ENCODE measurements around the gene SCNN1B.

The SCNN1B gene

DNA sequence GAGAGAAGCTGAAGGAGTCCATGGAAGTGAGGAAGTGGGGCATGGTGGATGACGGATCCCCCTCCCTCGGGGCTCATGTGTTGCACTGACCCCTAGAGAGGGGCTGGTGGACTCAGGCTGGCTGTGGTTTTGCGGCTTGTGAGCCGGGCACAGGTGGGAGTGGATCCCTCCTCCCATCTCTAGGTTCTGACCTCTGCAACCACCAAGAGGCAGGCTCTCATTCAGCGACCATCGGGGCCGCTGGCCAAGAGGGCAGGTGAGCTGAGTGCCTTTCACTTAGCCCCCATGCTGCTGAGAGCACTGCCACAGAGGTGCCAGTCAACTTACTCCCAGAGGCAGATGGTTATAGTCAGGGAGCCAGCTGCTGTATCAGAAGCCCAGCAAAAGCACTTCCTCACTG is 67.3 kb downstream of the SCNN1B start:
- Histone ChIP-seq H3K4me3 (ENCODE audit: low read length in 2 of 2) (no peak overlapping the region), H3K9ac (ENCODE audit: low read length in 2 of 2) (no peak overlapping the region), H3K4me1 (ENCODE audit: control insufficient read depth, insufficient read depth, low read length) (peaks cover 2% of the 10 kb centered on the region), H3K27me3 (ENCODE audit: control insufficient read depth in 1 of 2, insufficient read depth in 2 of 2, low read length in 2 of 2) (peaks cover 3 to 5% of the 10 kb centered on the region in 2 donors), H3K36me3 (ENCODE audit: control insufficient read depth in 2 of 2, insufficient read depth in 2 of 2, low read length in 2 of 2) (no peaks in the 10 kb centered on the region), H3K27ac (ENCODE audit: low read length) (no peak overlapping the region), H3K9me3 (ENCODE audit: control insufficient read depth in 2 of 2, low read length in 2 of 2) (no peaks in the 10 kb centered on the region)

DNA sequence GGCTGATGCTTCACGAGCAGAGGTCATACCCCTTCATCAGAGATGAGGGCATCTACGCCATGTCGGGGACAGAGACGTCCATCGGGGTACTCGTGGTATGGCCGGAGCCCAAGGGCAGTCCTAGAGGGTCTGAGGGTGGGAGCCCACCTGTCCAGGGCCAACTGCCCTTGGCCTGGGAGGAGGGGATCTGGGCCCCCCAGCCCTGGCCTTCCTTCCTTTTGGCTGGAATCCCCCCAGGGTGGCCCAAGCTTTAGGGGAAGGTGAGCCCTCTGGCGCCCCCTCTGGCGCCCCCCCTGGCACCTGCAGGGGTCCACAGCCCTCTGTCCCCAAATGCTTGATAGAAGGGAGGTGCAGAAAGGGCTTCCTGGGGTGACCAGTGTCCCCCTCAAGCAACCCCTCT is 69.3 kb downstream of the SCNN1B start:
- Histone ChIP-seq H3K36me3 (ENCODE audit: control insufficient read depth in 2 of 2, insufficient read depth in 2 of 2, low read length in 2 of 2) (no peaks in the 10 kb centered on the region), H3K27me3 (ENCODE audit: control insufficient read depth in 1 of 2, insufficient read depth in 2 of 2, low read length in 2 of 2) (peaks cover 3 to 8% of the 10 kb centered on the region in 2 donors), H3K27ac (ENCODE audit: low read length) (no peak overlapping the region), H3K4me3 (ENCODE audit: low read length in 2 of 2) (no peak overlapping the region), H3K4me1 (ENCODE audit: control insufficient read depth, insufficient read depth, low read length) (no peaks in the 10 kb centered on the region), H3K9ac (ENCODE audit: low read length in 2 of 2) (no peak overlapping the region), H3K9me3 (ENCODE audit: control insufficient read depth in 2 of 2, low read length in 2 of 2) (no peaks in the 10 kb centered on the region)

DNA sequence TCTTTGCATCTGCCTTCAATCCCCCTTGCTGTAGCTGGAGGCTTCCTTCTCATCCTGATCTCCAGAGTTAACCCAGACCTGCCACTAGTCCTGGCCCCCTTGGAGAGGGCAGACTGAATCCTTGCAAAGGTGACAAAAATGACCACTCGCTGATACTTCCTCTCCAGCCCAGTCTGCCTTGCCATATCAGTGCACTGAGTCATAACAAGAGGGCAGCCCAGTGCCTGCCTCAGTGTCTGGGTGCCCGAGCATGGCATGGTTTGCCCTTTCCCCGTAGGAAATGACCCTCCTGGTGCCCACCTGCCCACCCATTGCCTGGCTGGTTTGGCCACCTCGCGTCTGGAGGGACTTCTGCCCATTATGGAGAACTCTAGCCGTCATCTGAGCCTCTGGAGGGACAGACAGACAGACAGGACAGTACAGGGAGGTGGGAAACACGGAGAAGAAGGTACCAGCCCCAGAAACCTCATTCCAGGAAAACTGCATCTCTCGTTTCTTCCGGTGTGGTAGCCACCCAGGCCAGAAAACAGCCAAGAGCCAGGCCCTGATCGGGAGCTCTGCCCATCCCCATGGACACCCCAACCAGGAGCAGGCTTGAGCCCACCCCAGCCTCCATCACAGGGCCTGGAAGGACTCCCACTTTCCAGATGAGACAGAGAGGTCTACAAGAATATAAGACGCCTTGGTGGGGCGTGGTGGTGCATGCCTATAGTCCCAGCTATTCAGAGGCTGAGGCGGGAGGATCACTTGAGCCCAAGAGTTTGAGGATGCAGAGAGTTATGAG is 71.5 kb downstream of the SCNN1B start:
- Histone ChIP-seq H3K4me1 (ENCODE audit: control insufficient read depth, insufficient read depth, low read length) (no peaks in the 10 kb centered on the region), H3K9me3 (ENCODE audit: control insufficient read depth in 2 of 2, low read length in 2 of 2) (no peaks in the 10 kb centered on the region), H3K27me3 (ENCODE audit: control insufficient read depth in 1 of 2, insufficient read depth in 2 of 2, low read length in 2 of 2) (peaks cover 3 to 8% of the 10 kb centered on the region in 2 donors), H3K27ac (ENCODE audit: low read length) (no peak overlapping the region), H3K9ac (ENCODE audit: low read length in 2 of 2) (no peak overlapping the region), H3K36me3 (ENCODE audit: control insufficient read depth in 2 of 2, insufficient read depth in 2 of 2, low read length in 2 of 2) (no peaks in the 10 kb centered on the region), H3K4me3 (ENCODE audit: low read length in 2 of 2) (no peak overlapping the region)

DNA sequence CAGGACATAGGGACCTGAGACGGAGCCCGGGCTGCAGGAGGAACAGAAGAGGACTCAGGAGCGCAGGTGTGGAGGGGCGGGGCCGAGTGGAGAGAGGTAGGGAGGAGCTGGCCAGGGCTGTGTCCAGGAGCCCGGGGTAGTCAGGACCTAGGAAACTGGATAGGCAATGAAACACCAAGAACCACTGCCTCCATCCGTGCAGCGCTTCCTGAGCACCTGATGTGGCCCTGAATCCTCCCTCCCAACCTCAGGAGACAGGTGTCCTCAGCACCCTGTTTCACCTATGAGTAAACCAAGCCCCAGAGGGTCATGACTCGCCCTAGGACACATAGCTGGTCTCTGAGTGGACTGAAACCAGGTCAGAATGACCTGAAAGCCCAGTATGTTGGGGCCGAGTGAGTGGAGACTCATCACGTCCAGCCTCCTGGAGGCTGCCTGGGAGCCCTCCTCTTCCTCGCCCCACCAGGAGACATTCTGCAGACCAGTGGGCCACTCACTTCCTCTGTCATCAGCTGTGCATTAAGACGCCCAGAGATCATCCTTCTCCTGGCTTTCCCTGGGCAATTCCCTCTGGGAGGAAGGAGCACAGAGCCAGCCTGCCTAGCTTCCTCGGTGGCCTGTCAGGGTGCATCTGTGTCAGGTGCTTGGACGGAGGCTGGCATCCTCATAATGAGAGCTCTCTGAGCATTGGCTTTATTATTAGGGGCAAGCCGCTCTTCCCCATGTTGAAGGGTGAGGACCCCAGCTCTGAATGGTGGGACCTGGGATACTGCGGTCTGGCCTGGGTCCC is 72.8 kb downstream of the SCNN1B start:
- Histone ChIP-seq H3K4me3 (ENCODE audit: low read length in 2 of 2) (no peak overlapping the region), H3K9ac (ENCODE audit: low read length in 2 of 2) (no peak overlapping the region), H3K4me1 (ENCODE audit: control insufficient read depth, insufficient read depth, low read length) (no peaks in the 10 kb centered on the region), H3K9me3 (ENCODE audit: control insufficient read depth in 2 of 2, low read length in 2 of 2) (no peaks in the 10 kb centered on the region), H3K36me3 (ENCODE audit: control insufficient read depth in 2 of 2, insufficient read depth in 2 of 2, low read length in 2 of 2) (no peaks in the 10 kb centered on the region), H3K27me3 (ENCODE audit: control insufficient read depth in 1 of 2, insufficient read depth in 2 of 2, low read length in 2 of 2) (peaks cover 3 to 8% of the 10 kb centered on the region in 2 donors), H3K27ac (ENCODE audit: low read length) (no peak overlapping the region)

DNA sequence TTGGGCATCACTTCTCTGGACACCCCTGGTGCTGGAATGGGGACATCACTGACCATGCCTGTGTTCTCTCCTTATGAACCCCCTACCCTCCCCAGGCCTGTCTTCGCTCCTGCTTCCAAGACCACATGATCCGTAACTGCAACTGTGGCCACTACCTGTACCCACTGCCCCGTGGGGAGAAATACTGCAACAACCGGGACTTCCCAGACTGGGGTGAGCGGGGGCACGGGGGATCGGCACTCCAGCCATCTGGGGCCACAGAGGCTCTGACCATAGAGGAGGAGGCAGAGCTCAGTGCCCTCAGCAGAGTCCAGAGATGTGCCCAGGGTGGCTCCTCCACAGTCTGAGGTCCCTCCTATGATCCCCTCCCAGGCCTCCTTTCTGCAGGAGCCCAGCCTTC is 73.5 kb downstream of the SCNN1B start:
- H3K27ac ChIP-seq (ENCODE audit: low read length): no peak overlapping the region
- no peaks in the 10 kb centered on the region for H3K9me3 ChIP-seq (ENCODE audit: control insufficient read depth in 2 of 2, low read length in 2 of 2)
- H3K9ac ChIP-seq (ENCODE audit: low read length in 2 of 2): no peak overlapping the region
- H3K4me3 ChIP-seq (ENCODE audit: low read length in 2 of 2): no peak overlapping the region
- no peaks in the 10 kb centered on the region for H3K36me3 ChIP-seq (ENCODE audit: control insufficient read depth in 2 of 2, insufficient read depth in 2 of 2, low read length in 2 of 2)
- peaks cover 3% of the 10 kb centered on the region in 2 donors for H3K27me3 ChIP-seq (ENCODE audit: control insufficient read depth in 1 of 2, insufficient read depth in 2 of 2, low read length in 2 of 2)
- no peaks in the 10 kb centered on the region for H3K4me1 ChIP-seq (ENCODE audit: control insufficient read depth, insufficient read depth, low read length)

DNA sequence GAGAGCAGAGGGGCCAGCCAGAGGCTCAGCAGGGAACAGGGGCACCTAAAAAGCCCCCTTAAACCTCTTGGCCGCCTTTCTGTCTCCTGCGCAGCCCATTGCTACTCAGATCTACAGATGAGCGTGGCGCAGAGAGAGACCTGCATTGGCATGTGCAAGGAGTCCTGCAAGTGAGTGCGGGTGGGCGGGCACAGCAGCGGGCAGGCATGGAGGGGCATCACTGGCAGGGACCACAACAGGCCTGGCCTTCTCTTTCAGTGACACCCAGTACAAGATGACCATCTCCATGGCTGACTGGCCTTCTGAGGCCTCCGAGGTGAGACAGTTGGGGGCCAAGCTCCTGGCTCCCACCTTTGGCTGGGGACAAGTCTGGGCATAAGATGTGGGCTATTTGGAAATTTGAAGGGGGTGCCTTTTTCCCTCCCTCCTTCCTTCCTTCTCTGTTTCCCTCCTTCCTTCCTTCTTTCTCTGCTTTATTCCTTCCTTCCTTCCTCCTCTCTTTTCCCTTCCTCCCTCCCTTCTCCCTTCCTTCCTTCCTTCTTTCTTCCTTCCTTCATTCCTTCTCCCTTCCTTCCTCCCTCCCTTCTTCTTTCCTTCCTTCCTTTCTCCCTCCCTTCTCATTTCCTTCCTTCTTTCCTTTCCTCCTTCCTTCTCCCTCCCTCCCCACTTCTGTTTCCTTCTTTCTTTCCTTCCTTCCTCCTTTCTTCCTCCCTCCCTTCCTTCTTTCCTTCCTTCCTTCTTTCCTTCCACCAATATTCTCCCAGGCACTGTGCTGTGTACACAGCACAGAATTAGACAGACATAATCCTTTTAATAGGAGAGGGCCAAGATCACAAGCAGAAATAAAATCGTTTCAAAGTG is 75.2 kb downstream of the SCNN1B start:
- Histone ChIP-seq H3K27ac (ENCODE audit: low read length) (no peak overlapping the region), H3K4me3 (ENCODE audit: low read length in 2 of 2) (no peak overlapping the region), H3K9ac (ENCODE audit: low read length in 2 of 2) (no peak overlapping the region), H3K4me1 (ENCODE audit: control insufficient read depth, insufficient read depth, low read length) (no peaks in the 10 kb centered on the region), H3K9me3 (ENCODE audit: control insufficient read depth in 2 of 2, low read length in 2 of 2) (no peaks in the 10 kb centered on the region), H3K27me3 (ENCODE audit: control insufficient read depth in 1 of 2, insufficient read depth in 2 of 2, low read length in 2 of 2) (peaks cover under 1 to 3% of the 10 kb centered on the region in 2 donors), H3K36me3 (ENCODE audit: control insufficient read depth in 2 of 2, insufficient read depth in 2 of 2, low read length in 2 of 2) (no peaks in the 10 kb centered on the region)

DNA sequence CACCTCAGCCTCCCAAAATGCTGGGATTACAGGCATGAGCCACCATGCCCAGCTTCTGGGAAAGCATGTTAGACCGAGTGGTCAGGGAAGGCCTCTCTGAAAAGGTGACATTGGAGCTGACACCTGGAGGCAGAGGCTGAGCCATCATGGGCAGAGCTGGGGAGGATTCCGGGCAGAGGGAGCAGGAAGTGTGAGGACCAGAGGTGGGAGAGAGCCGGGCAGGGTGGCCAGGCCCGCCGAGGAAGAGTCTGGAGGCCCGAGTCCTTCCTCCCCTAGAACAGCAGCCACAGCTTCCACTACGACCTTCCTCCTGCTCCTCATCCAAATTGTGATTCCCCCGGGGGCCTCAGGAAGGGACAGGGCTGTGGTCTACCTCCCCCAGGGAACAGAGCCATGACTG is 76.2 kb downstream of the SCNN1B start:
- Histone ChIP-seq H3K4me3 (ENCODE audit: low read length in 2 of 2) (no peak overlapping the region), H3K9ac (ENCODE audit: low read length in 2 of 2) (no peak overlapping the region), H3K9me3 (ENCODE audit: control insufficient read depth in 2 of 2, low read length in 2 of 2) (no peaks in the 10 kb centered on the region), H3K27me3 (ENCODE audit: control insufficient read depth in 1 of 2, insufficient read depth in 2 of 2, low read length in 2 of 2) (peaks cover 0 to 3% of the 10 kb centered on the region in 2 donors), H3K36me3 (ENCODE audit: control insufficient read depth in 2 of 2, insufficient read depth in 2 of 2, low read length in 2 of 2) (no peaks in the 10 kb centered on the region), H3K27ac (ENCODE audit: low read length) (no peak overlapping the region), H3K4me1 (ENCODE audit: control insufficient read depth, insufficient read depth, low read length) (no peaks in the 10 kb centered on the region)

DNA sequence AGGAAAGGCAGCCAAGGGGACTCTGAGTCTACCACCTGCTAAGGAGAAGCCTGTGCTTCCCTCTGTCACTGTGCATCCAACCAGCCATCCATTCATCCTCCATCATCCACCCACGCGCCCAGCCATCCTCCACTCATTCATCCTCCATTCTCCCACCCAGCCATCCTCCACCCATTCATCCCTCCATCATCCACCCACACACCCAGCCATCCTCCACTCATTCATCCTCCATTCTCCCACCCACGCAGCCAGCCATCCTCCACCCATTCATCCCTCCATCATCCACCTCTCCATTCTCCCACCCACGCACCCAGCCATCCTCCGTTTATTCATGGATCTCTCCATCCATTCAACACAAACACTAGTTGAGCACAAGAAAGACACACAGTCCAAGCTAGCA is 76.8 kb downstream of the SCNN1B start:
- Histone ChIP-seq H3K27ac (ENCODE audit: low read length) (no peak overlapping the region), H3K36me3 (ENCODE audit: control insufficient read depth in 2 of 2, insufficient read depth in 2 of 2, low read length in 2 of 2) (no peaks in the 10 kb centered on the region), H3K4me1 (ENCODE audit: control insufficient read depth, insufficient read depth, low read length) (no peaks in the 10 kb centered on the region), H3K4me3 (ENCODE audit: low read length in 2 of 2) (no peak overlapping the region), H3K27me3 (ENCODE audit: control insufficient read depth in 1 of 2, insufficient read depth in 2 of 2, low read length in 2 of 2) (peaks cover 0 to 3% of the 10 kb centered on the region in 2 donors), H3K9ac (ENCODE audit: low read length in 2 of 2) (no peak overlapping the region), H3K9me3 (ENCODE audit: control insufficient read depth in 2 of 2, low read length in 2 of 2) (no peaks in the 10 kb centered on the region)

DNA sequence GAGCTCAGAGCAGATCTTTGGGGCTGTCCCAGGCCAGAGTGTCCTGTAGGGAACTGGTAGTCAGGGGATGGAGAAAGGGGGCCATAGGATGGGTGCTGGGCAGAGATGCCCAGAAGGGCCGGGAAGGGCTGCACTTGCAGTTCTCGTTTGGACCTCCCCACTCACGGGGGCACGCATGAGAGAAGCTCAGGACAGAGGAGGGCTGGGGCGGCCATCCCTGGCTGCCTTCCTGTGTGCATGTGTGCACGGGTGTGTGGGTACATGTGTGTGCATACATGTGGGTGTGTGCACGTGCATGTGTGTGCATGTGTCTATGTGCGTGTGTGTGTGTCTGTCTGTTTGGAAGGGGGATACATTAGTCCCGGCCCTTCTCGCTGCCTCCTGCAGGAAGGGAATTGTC is 77.6 kb downstream of the SCNN1B start:
- H3K4me1 ChIP-seq (ENCODE audit: control insufficient read depth, insufficient read depth, low read length): no peaks in the 10 kb centered on the region
- H3K9ac ChIP-seq (ENCODE audit: low read length in 2 of 2): no peak overlapping the region
- peaks cover 0 to 3% of the 10 kb centered on the region in 2 donors for H3K27me3 ChIP-seq (ENCODE audit: control insufficient read depth in 1 of 2, insufficient read depth in 2 of 2, low read length in 2 of 2)
- H3K4me3 ChIP-seq (ENCODE audit: low read length in 2 of 2): no peak overlapping the region
- H3K27ac ChIP-seq (ENCODE audit: low read length): no peak overlapping the region
- no peaks in the 10 kb centered on the region for H3K9me3 ChIP-seq (ENCODE audit: control insufficient read depth in 2 of 2, low read length in 2 of 2)
- H3K36me3 ChIP-seq (ENCODE audit: control insufficient read depth in 2 of 2, insufficient read depth in 2 of 2, low read length in 2 of 2): no peaks in the 10 kb centered on the region

DNA sequence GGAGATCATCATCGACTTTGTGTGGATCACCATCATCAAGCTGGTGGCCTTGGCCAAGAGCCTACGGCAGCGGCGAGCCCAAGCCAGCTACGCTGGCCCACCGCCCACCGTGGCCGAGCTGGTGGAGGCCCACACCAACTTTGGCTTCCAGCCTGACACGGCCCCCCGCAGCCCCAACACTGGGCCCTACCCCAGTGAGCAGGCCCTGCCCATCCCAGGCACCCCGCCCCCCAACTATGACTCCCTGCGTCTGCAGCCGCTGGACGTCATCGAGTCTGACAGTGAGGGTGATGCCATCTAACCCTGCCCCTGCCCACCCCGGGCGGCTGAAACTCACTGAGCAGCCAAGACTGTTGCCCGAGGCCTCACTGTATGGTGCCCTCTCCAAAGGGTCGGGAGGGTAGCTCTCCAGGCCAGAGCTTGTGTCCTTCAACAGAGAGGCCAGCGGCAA is 78.4 kb downstream of the SCNN1B start:
- H3K36me3 ChIP-seq (ENCODE audit: control insufficient read depth in 2 of 2, insufficient read depth in 2 of 2, low read length in 2 of 2): no peaks in the 10 kb centered on the region
- H3K4me1 ChIP-seq (ENCODE audit: control insufficient read depth, insufficient read depth, low read length): no peaks in the 10 kb centered on the region
- H3K9me3 ChIP-seq (ENCODE audit: control insufficient read depth in 2 of 2, low read length in 2 of 2): no peaks in the 10 kb centered on the region
- no peaks in the 10 kb centered on the region for H3K27me3 ChIP-seq (ENCODE audit: control insufficient read depth in 1 of 2, insufficient read depth in 2 of 2, low read length in 2 of 2)
- H3K9ac ChIP-seq (ENCODE audit: low read length in 2 of 2): no peak overlapping the region
- H3K27ac ChIP-seq (ENCODE audit: low read length): no peak overlapping the region
- H3K4me3 ChIP-seq (ENCODE audit: low read length in 2 of 2): no peak overlapping the region

All from stomach smooth muscle (tissue), 2 donors.